Measurements from ENCODE around the gene XAB2. TPM values are rescaled to one million over a fixed set of nuclear protein-coding genes. Genes with fewer than 3 reads are reported as not detected.

Gene XAB2
- total RNA-seq, 1 experiment from 2014 or later = 48.0 TPM

GRCh38 chr19:7668842-7669241 is 39.5 kb upstream of the XAB2 start, which contains the start of gene RETN:
Gene RETN (plus strand): TSS chr19:7669049. CDS start chr19:7669327, 278 bp downstream.
- Histone ChIP-seq H3K4me1 (ENCODE audit: insufficient read depth, low read length) (no peaks in the 10 kb centered on the region), H3T11ph (ENCODE audit: low read length) (no peak within 1 kb of the TSS), H4K5ac (ENCODE audit: insufficient read length, low read depth, low read length) (no peak within 1 kb of the TSS), H2BK12ac (ENCODE audit: insufficient read length, low read depth, low read length) (no peak within 1 kb of the TSS), H4K91ac (ENCODE audit: insufficient read length, low read depth, low read length) (no peak within 1 kb of the TSS), H3K56ac (ENCODE audit: insufficient read length, low read depth, low read length) (no peak within 1 kb of the TSS), H3K79me2 (ENCODE audit: insufficient read depth, low read length) (no peaks in the 10 kb centered on the region), H3K9me3 (ENCODE audit: control insufficient read depth, low read depth, low read length) (no peaks in the 10 kb centered on the region), H4K8ac (replicated peaks; ENCODE audit: insufficient read length, low read depth, low read length) (no peak within 1 kb of the TSS), H3K4me2 (ENCODE audit: insufficient read depth, insufficient read length, low read length) (peak within 1 kb of the TSS; percentile 57), H3K27ac (ENCODE audit: insufficient read length, low read depth, low read length) (no peak within 1 kb of the TSS), H2BK120ac (ENCODE audit: low read depth, low read length, poor library complexity, severe bottlenecking) (no peak within 1 kb of the TSS), H2AFZ (ENCODE audit: low read length) (no peak within 1 kb of the TSS), H3K27me3 (ENCODE audit: insufficient read depth, low read length) (peaks cover 2% of the 10 kb centered on the region; the same call in 1 of the 2 replicates), H3K4ac (ENCODE audit: low read depth, low read length) (no peak within 1 kb of the TSS), H3K18ac (ENCODE audit: insufficient read length, low read depth, low read length) (no peak within 1 kb of the TSS), H3K9ac (ENCODE audit: extremely low read depth, insufficient read length, low read length) (no peak within 1 kb of the TSS), H3K23me2 (ENCODE audit: insufficient read length, low read depth, low read length, poor library complexity, severe bottlenecking) (peaks cover 6% of the 10 kb centered on the region), H2BK15ac (ENCODE audit: low read depth, low read length) (no peak within 1 kb of the TSS), H2BK20ac (ENCODE audit: low read depth, low read length, poor library complexity, severe bottlenecking) (no peak within 1 kb of the TSS), H3K23ac (ENCODE audit: insufficient read length, low read depth, low read length) (no peak within 1 kb of the TSS), H3K79me1 (ENCODE audit: insufficient read depth, low read depth, low read length, poor library complexity, severe bottlenecking) (no peaks in the 10 kb centered on the region), H3K14ac (ENCODE audit: insufficient read depth, low read length) (no peak within 1 kb of the TSS), H2BK5ac (ENCODE audit: insufficient read length, low read length) (no peak within 1 kb of the TSS), H2AK5ac (ENCODE audit: insufficient read length, low read length) (no peak within 1 kb of the TSS), H4K20me1 (ENCODE audit: control insufficient read depth, insufficient read depth, insufficient read length) (no peaks in the 10 kb centered on the region)
- Mint-ChIP-seq H3K27ac (no peak within 1 kb of the TSS), H3K9me3 (peaks cover 0 to 4% of the 10 kb centered on the region in 2 experiments; a peak in 2 of 5 replicates), H3K36me3 (ENCODE audit: insufficient read depth in 1 of 3, low read depth in 3 of 3) (no peaks in the 10 kb centered on the region; a peak in 1 of 7 replicates), H3K4me3 (peak within 1 kb of the TSS; percentile 77 to 93), H3K27me3 (ENCODE audit: low read depth) (peaks cover 85% of the 10 kb centered on the region), H3K4me1 (peaks cover 0 to 12% of the 10 kb centered on the region in 2 experiments; a peak in 3 of 4 replicates)
- no peak for TF ChIP-seq CTCF (conservative IDR thresholded peaks at IDR 0.05)
- no peak for DNase-seq
- no CpG with 5 or more reads among the region's 9 CpGs for WGBS (ENCODE audit: extremely low coverage, insufficient read length, low lambda C conversion rate)

Data from H9 (cell line).